Neural progenitor cell (in vitro differentiated cells): ENCODE results near the gene TPCN1. TPM values are rescaled to one million over a fixed set of nuclear protein-coding genes. Genes with fewer than 3 reads are reported as not detected.

Source experiments
- DNase-seq: peaks from one replicate; pipeline ENCODE4 v3.0.0-alpha.2; 2016; ENCODE audit warnings: low spot score
- H2AFZ ChIP-seq: fragments of 200-600 bp; sonication (generic); replicated peaks from 2 replicates; pipeline ENCODE4 v1.6.1; 2016; ENCODE audit warnings: antibody characterized with exemption
- H3F3A ChIP-seq: fragments of 200-600 bp; sonication (generic); 2 replicates; pipeline ENCODE4 v1.6.1; 2016; ENCODE audit warnings: antibody characterized with exemption, low read depth
- H3K27ac ChIP-seq: fragments of 200-600 bp; sonication (generic); 2 replicates; pipeline ENCODE4 v1.5.1; 2016; ENCODE audit warnings: mild to moderate bottlenecking
- H3K27me3 ChIP-seq: fragments of 200-600 bp; sonication (generic); 2 replicates; pipeline ENCODE4 v1.6.1; 2016; ENCODE audit warnings: mild to moderate bottlenecking, moderate library complexity
- H3K36me3 ChIP-seq: fragments of 200-600 bp; sonication (generic); 2 replicates; pipeline ENCODE4 v1.5.1; 2016
- H3K4me1 ChIP-seq: fragments of 200-600 bp; sonication (generic); 2 replicates; pipeline ENCODE4 v1.6.1; 2016; ENCODE audit warnings: mixed run types
- H3K4me2 ChIP-seq: fragments of 200-600 bp; sonication (generic); 2 replicates; pipeline ENCODE4 v1.6.1; 2016
- H3K4me3 ChIP-seq: fragments of 200-600 bp; sonication (generic); 2 replicates; pipeline ENCODE4 v1.5.1; 2016
- H3K79me2 ChIP-seq: fragments of 200-600 bp; sonication (generic); 2 replicates; pipeline ENCODE4 v1.6.1; 2016; ENCODE audit warnings: low read depth
- H3K9ac ChIP-seq: fragments of 200-600 bp; sonication (generic); 2 replicates; pipeline ENCODE4 v1.6.1; 2016
- H3K9me3 ChIP-seq: fragments of 200-600 bp; sonication (generic); 2 replicates; pipeline ENCODE4 v1.5.1; 2016; ENCODE audit warnings: low read depth
- H4K20me1 ChIP-seq: fragments of 200-600 bp; sonication (generic); 2 replicates; pipeline ENCODE4 v1.6.1; 2016; ENCODE audit warnings: low read depth
- H3K27ac Mint-ChIP-seq: 3 replicates; pipeline ENCODE4 v1.8.0; 2021; ENCODE audit warnings: mixed read lengths
- H3K27me3 Mint-ChIP-seq: 2 replicates; pipeline ENCODE4 v1.8.0; 2022; ENCODE audit warnings: low read depth, mild to moderate bottlenecking, inconsistent platforms, moderate library complexity, mixed read lengths; ENCODE audit not compliant: insufficient read depth
- H3K36me3 Mint-ChIP-seq: 3 replicates; pipeline ENCODE4 v1.8.0; 2021; ENCODE audit warnings: mixed read lengths
- H3K4me1 Mint-ChIP-seq: 3 replicates; pipeline ENCODE4 v1.8.0; 2021; ENCODE audit warnings: mixed read lengths
- H3K4me3 Mint-ChIP-seq: 3 replicates; pipeline ENCODE4 v1.8.0; 2021; ENCODE audit warnings: mild to moderate bottlenecking, moderate library complexity, mixed read lengths
- H3K9me3 Mint-ChIP-seq: 3 replicates; pipeline ENCODE4 v1.8.0; 2020; ENCODE audit warnings: mixed read lengths
- CTCF ChIP-seq: fragments of 200-600 bp; sonication (generic); IDR thresholded peaks from 2 replicates; pipeline ENCODE4 v1.5.1; 2017; ENCODE audit warnings: antibody characterized with exemption, mild to moderate bottlenecking
- EZH2 ChIP-seq: fragments of 200-600 bp; sonication (generic); IDR thresholded peaks from 2 replicates; pipeline ENCODE4 v1.6.1; 2017; ENCODE audit warnings: antibody characterized with exemption, mild to moderate bottlenecking, moderate library complexity
- EZH2phosphoT487 ChIP-seq: fragments of 200-600 bp; sonication (generic); IDR thresholded peaks from 2 replicates; pipeline ENCODE4 v1.6.1; 2017; ENCODE audit warnings: antibody characterized with exemption
- total RNA-seq: library from RNA; depleted of rRNA; stranded (reverse); fragments of >200 nt; gene quantifications from 2 replicates; pipeline ENCODE4 v1.2.3, GENCODE V29; 2015; ENCODE audit warnings: low replicate concordance

The TPCN1 gene
- total RNA-seq, 1 donor from 2014 or later = 12.2 TPM

GRCh38 chr12:113173081-113173698, 48.1 kb upstream of the TPCN1 start:
- H3K4me3 ChIP-seq = no peak overlapping the region
- no peaks in the 10 kb centered on the region for H3K9me3 Mint-ChIP-seq
- H3K9me3 ChIP-seq = no peaks in the 10 kb centered on the region
- no peak overlapping the region for H3K4me2 ChIP-seq
- H3K27ac Mint-ChIP-seq = no peak overlapping the region
- peaks cover 6% of the 10 kb centered on the region for H3F3A ChIP-seq
- no peak overlapping the region for H3K9ac ChIP-seq
- H3K27me3 Mint-ChIP-seq = peaks cover 2% of the 10 kb centered on the region
- H3K27ac ChIP-seq = no peak overlapping the region
- no peak overlapping the region for H2AFZ ChIP-seq
- no peaks in the 10 kb centered on the region for H3K79me2 ChIP-seq
- peaks cover 40% of the 10 kb centered on the region for H3K36me3 Mint-ChIP-seq
- no peak overlapping the region for H3K4me3 Mint-ChIP-seq
- no peaks in the 10 kb centered on the region for H3K4me1 Mint-ChIP-seq
- no peak for DNase-seq
- H3K36me3 ChIP-seq = peaks cover 6% of the 10 kb centered on the region
- peaks cover 7% of the 10 kb centered on the region for H4K20me1 ChIP-seq
- TF ChIP-seq CTCF (no peak), EZH2phosphoT487 (no peak), EZH2 (no peak)
- no peaks in the 10 kb centered on the region for H3K4me1 ChIP-seq
- H3K27me3 ChIP-seq = no peaks in the 10 kb centered on the region

GRCh38 chr12:113174461-113175384, 46.5 kb upstream of the TPCN1 start:
- Mint-ChIP-seq H3K4me1 (no peaks in the 10 kb centered on the region), H3K36me3 (peaks cover 45% of the 10 kb centered on the region), H3K27ac (no peak overlapping the region), H3K4me3 (no peak overlapping the region), H3K27me3 (peaks cover 2% of the 10 kb centered on the region), H3K9me3 (no peaks in the 10 kb centered on the region)
- Histone ChIP-seq H3F3A (peaks cover 6% of the 10 kb centered on the region), H3K27me3 (no peaks in the 10 kb centered on the region), H3K36me3 (peaks cover 6% of the 10 kb centered on the region), H4K20me1 (peaks cover 7% of the 10 kb centered on the region), H3K4me1 (no peaks in the 10 kb centered on the region), H3K9ac (no peak overlapping the region), H2AFZ (no peak overlapping the region), H3K4me2 (no peak overlapping the region), H3K27ac (no peak overlapping the region), H3K9me3 (no peaks in the 10 kb centered on the region), H3K4me3 (no peak overlapping the region), H3K79me2 (no peaks in the 10 kb centered on the region)
- TF ChIP-seq EZH2phosphoT487 (no peak), CTCF (peak; percentile 97)
- peak; percentile 67 for DNase-seq

GRCh38 chr12:113179023-113179422, 42.2 kb upstream of the TPCN1 start:
- Histone ChIP-seq H3K79me2 (peaks cover 27% of the 10 kb centered on the region), H3K27me3 (no peaks in the 10 kb centered on the region), H4K20me1 (peaks cover 24% of the 10 kb centered on the region), H3K4me1 (no peaks in the 10 kb centered on the region), H3K9me3 (no peaks in the 10 kb centered on the region), H3K27ac (no peak overlapping the region), H3F3A (peaks cover 6% of the 10 kb centered on the region), H3K36me3 (peaks cover 4% of the 10 kb centered on the region), H3K4me3 (no peak overlapping the region), H3K9ac (no peak overlapping the region), H2AFZ (no peak overlapping the region), H3K4me2 (no peak overlapping the region)
- Mint-ChIP-seq H3K4me3 (no peak overlapping the region), H3K27me3 (peaks cover 6% of the 10 kb centered on the region), H3K4me1 (no peaks in the 10 kb centered on the region), H3K9me3 (no peaks in the 10 kb centered on the region), H3K36me3 (peaks cover 36% of the 10 kb centered on the region), H3K27ac (no peak overlapping the region)
- TF ChIP-seq EZH2 = no peak
- TF ChIP-seq CTCF = no peak
- TF ChIP-seq EZH2phosphoT487 = no peak
- no peak for DNase-seq
